ENCODE results near the gene SEPTIN14. TPM values are rescaled to one million over a fixed set of nuclear protein-coding genes. Genes with fewer than 3 reads are reported as not detected.

SEPTIN14 gene
- total and polyA plus RNA-seq, 2 experiments from 2014 or later = not detected

- no peak for TF ChIP-seq ZNF462 (CRISPR knock-in tag; IDR thresholded peaks at IDR 0.05)
- no peak for TF ChIP-seq ZNF331 (CRISPR knock-in tag; IDR thresholded peaks at IDR 0.05; ENCODE audit: low read depth)
- TF ChIP-seq EZH2phosphoT487 (IDR thresholded peaks at IDR 0.05; ENCODE audit: unreplicated experiment) = no peak
- TF ChIP-seq ZNF114 (CRISPR knock-in tag; IDR thresholded peaks at IDR 0.05) = no peak
- no peak for TF ChIP-seq EZH2 (IDR thresholded peaks at IDR 0.05; ENCODE audit: low read depth, unreplicated experiment)
- no peak for TF ChIP-seq STAT1 (IDR thresholded peaks at IDR 0.05; ENCODE audit: unreplicated experiment)
- no peak for TF ChIP-seq NANOG (IDR thresholded peaks at IDR 0.05; ENCODE audit: borderline replicate concordance)
- no peak for TF ChIP-seq JUNB (IDR thresholded peaks at IDR 0.05; ENCODE audit: unreplicated experiment)
- TF ChIP-seq CREB1 (CRISPR knock-in tag; IDR thresholded peaks at IDR 0.05; ENCODE audit: low read depth) = no peak
- no peak for TF ChIP-seq POLR2AphosphoS5 (IDR thresholded peaks at IDR 0.05; ENCODE audit: low read depth)
Measured at GRCh38 chr7:55792048-55792447, 70.5 kb downstream of the SEPTIN14 start (continued).

DNA sequence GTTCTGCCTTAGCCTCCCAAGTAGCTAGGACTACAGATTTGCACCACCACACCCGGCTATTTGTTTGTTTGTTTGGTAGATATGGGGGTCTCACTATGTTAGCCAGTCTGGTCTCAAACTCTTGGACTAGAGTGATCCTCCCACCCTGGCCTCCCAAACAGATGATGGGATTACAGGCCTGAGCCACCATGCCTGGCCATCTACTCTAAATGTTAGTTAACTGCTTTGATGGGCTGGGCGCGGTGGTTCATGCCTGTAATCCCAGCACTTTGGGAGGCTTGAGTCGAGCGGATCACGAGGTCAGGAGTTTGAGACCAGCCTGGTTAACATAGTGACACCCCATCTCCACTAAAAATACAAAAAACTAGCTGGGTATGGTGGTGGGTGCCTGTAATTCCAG lies 74.8 kb downstream of the SEPTIN14 start:
- no peaks in the 10 kb centered on the region for H3K27me3 ChIP-seq (ENCODE audit: insufficient read depth)
- no peaks in the 10 kb centered on the region for H3K4me1 ChIP-seq (ENCODE audit: insufficient read depth)
- Mint-ChIP-seq H3K9me3 (peaks cover 84% of the 10 kb centered on the region), H3K27me3 (ENCODE audit: insufficient read depth, low read depth, poor library complexity) (peaks cover 2% of the 10 kb centered on the region), H3K36me3 (ENCODE audit: low read depth) (peaks cover 10% of the 10 kb centered on the region), H3K4me3 (no peak overlapping the region), H3K4me1 (no peaks in the 10 kb centered on the region), H3K27ac (no peak overlapping the region)
- no peak for DNase-seq (ENCODE audit: low spot score)
- no peak overlapping the region for H3K27ac ChIP-seq (ENCODE audit: low read depth)
- H4K20me1 ChIP-seq (replicated peaks; ENCODE audit: insufficient read depth) = no peaks in the 10 kb centered on the region
- no peaks in the 10 kb centered on the region for H3K36me3 ChIP-seq (ENCODE audit: insufficient read depth)
- no peak overlapping the region for H3K4me2 ChIP-seq
- no peak overlapping the region for H3K4me3 ChIP-seq
- no peak for ATAC-seq
- no peaks in the 10 kb centered on the region for H3K79me2 ChIP-seq (replicated peaks; ENCODE audit: insufficient read depth)
- no peak overlapping the region for H2AFZ ChIP-seq
- H3F3A ChIP-seq (replicated peaks; ENCODE audit: low read depth) = no peaks in the 10 kb centered on the region
- no peaks in the 10 kb centered on the region for H3K9me2 ChIP-seq (ENCODE audit: insufficient read depth)
- TF ChIP-seq, protein P1, sequence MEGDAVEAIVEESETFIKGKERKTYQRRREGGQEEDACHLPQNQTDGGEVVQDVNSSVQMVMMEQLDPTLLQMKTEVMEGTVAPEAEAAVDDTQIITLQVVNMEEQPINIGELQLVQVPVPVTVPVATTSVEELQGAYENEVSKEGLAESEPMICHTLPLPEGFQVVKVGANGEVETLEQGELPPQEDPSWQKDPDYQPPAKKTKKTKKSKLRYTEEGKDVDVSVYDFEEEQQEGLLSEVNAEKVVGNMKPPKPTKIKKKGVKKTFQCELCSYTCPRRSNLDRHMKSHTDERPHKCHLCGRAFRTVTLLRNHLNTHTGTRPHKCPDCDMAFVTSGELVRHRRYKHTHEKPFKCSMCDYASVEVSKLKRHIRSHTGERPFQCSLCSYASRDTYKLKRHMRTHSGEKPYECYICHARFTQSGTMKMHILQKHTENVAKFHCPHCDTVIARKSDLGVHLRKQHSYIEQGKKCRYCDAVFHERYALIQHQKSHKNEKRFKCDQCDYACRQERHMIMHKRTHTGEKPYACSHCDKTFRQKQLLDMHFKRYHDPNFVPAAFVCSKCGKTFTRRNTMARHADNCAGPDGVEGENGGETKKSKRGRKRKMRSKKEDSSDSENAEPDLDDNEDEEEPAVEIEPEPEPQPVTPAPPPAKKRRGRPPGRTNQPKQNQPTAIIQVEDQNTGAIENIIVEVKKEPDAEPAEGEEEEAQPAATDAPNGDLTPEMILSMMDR (conservative IDR thresholded peaks at IDR 0.05; ENCODE audit: low read depth in 2 of 2) = no peak
